Measurements from ENCODE around the gene GNAL.

DNA sequence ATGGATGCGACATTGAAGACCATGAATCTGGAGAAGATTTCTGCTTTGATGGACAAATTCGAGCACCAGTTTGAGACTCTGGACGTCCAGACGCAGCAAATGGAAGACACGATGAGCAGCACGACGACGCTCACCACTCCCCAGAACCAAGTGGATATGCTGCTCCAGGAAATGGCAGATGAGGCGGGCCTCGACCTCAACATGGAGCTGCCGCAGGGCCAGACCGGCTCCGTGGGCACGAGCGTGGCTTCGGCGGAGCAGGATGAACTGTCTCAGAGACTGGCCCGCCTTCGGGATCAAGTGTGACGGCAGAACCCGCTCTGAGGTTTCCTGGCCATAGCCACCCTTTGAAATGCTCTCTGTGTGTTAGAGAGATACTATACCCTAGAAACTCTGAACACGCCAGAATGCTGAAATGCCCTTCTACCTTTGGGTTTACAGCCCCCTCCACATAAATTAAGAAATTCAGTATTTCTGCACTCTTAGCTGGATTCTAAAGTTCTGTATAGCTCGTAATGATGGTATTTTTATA lies 162.8 kb downstream of the GNAL start:
- TF ChIP-seq, protein P1, sequence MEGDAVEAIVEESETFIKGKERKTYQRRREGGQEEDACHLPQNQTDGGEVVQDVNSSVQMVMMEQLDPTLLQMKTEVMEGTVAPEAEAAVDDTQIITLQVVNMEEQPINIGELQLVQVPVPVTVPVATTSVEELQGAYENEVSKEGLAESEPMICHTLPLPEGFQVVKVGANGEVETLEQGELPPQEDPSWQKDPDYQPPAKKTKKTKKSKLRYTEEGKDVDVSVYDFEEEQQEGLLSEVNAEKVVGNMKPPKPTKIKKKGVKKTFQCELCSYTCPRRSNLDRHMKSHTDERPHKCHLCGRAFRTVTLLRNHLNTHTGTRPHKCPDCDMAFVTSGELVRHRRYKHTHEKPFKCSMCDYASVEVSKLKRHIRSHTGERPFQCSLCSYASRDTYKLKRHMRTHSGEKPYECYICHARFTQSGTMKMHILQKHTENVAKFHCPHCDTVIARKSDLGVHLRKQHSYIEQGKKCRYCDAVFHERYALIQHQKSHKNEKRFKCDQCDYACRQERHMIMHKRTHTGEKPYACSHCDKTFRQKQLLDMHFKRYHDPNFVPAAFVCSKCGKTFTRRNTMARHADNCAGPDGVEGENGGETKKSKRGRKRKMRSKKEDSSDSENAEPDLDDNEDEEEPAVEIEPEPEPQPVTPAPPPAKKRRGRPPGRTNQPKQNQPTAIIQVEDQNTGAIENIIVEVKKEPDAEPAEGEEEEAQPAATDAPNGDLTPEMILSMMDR (IDR thresholded peaks at IDR 0.05) = no peak
- TF ChIP-seq POLR2A (IDR thresholded peaks at IDR 0.05) = no peak

Data from heart left ventricle (tissue), 13 donors.